Testis (tissue), 3 donors: Measurements from ENCODE around the gene SRPRA. TPM values are rescaled to one million over a fixed set of nuclear protein-coding genes. Genes with fewer than 3 reads are reported as not detected.
A peak's percentile ranks its signal among the peaks of the same experiment; 100 is the strongest.

Experiments used
- DNase-seq: peaks from one replicate; pipeline ENCODE4 v3.0.0-alpha.2; 2019
- H3K27ac ChIP-seq, 2 donors: fragments of 200-600 bp; sonication (generic); one replicate each; pipeline ENCODE4 v1.5.1; 2019
- H3K27me3 ChIP-seq: fragments of 200-600 bp; sonication (generic); one replicate; pipeline ENCODE4 v1.5.1; 2019
- H3K36me3 ChIP-seq: fragments of 200-600 bp; sonication (generic); one replicate; pipeline ENCODE4 v1.5.1; 2017; ENCODE audit warnings: low read depth; ENCODE audit errors: missing control alignments
- H3K4me1 ChIP-seq: fragments of 200-600 bp; sonication (generic); one replicate; pipeline ENCODE4 v1.5.1; 2019
- H3K4me3 ChIP-seq, 2 donors: fragments of 200-600 bp; sonication (generic); one replicate each; pipeline ENCODE4 v1.5.1; 2017 to 2019
- H3K9me3 ChIP-seq: fragments of 200-600 bp; sonication (generic); one replicate; pipeline ENCODE4 v1.5.1; 2017
- CTCF ChIP-seq, 3 experiments: fragments of 450-650 bp in 2 of 3; fragments of 200-600 bp in 1 of 3; sonication (generic) in 1 of 3; IDR thresholded peaks; one replicate each; pipeline ENCODE4 v1.5.1; 2016 to 2019; ENCODE audit warnings: antibody characterized with exemption in 3 of 3, mild to moderate bottlenecking in 2 of 3, moderate library complexity in 1 of 3
- POLR2A ChIP-seq: fragments of 450-650 bp; IDR thresholded peaks from one replicate; pipeline ENCODE4 v1.6.1; 2017; ENCODE audit warnings: antibody characterized with exemption, mild to moderate bottlenecking, moderate library complexity
- WGBS, 2 donors: methylation state at CpG; one replicate each; pipeline ENCODE4 v1.1.5; 2018; 5-methylcytosine and 5-hydroxymethylcytosine counted together
- intact Hi-C: fragments of 100-400 bp; cut with DNase I; formaldehyde crosslinking; loops from one replicate; pipeline ENCODE4 v1.15.1; 2023; ENCODE audit warnings: low total_unique reads
- polyA plus RNA-seq: library from polyadenylated mRNA; stranded (reverse); fragments of 350-450 nt; fragmentation: Illumina TruSeq; extraction: RNeasy Lipid Tissue Mini Kit (QIAGEN cat#74804); gene quantifications from one replicate; pipeline ENCODE4 v1.2.3, GENCODE V29; 2014; ENCODE audit warnings: low read depth, low replicate concordance; ENCODE audit not compliant: insufficient read depth
- small RNA-seq, 2 donors: library from RNA; depleted of rRNA; stranded (forward); fragments of <200 nt; gene quantifications; one replicate each; pipeline ENCODE3, GENCODE V24; 2016
- total RNA-seq, 2 donors: library from RNA; depleted of rRNA; stranded (reverse); fragments of >200 nt; gene quantifications; one replicate each; pipeline ENCODE4 v1.2.3, GENCODE V29; 2016

The SRPRA gene
- total and polyA plus RNA-seq, 3 donors from 2014 or later = 88.4 to 122 (median 105) TPM

GRCh38 chr11:126214441-126214840, 54.3 kb downstream of the SRPRA start:
- H3K36me3 ChIP-seq = no peaks in the 10 kb centered on the region
- no peak for TF ChIP-seq CTCF (IDR thresholded peaks at IDR 0.05)
- no peak for TF ChIP-seq POLR2A
- peak overlapping the region in 1 of 2 donors; percentile 67 for H3K27ac ChIP-seq
- 53 to 59% methylated on average over 2 of the region's 2 CpGs for WGBS, 2 donors
- H3K4me3 ChIP-seq = no peak overlapping the region
- no peaks in the 10 kb centered on the region for H3K27me3 ChIP-seq
- no peaks in the 10 kb centered on the region for H3K9me3 ChIP-seq
- intact Hi-C loops = no loop called here
- H3K4me1 ChIP-seq = peaks cover 35% of the 10 kb centered on the region
- no peak for DNase-seq

Small RNA genes lying within 50 kb of the gene (small RNA-seq; reads per million reads assigned to genes)
- gene RN7SL351P (0 reads per million in 2 donors), gene RNU4-86P (0 reads per million in 2 donors)

Other genes starting within 250 kb of the SRPRA start
- gene CDON, start 206.0 kb downstream of the SRPRA start, total RNA-seq = 10 to 100 TPM; 23.9 to 27.7 TPM
- gene CDON, start 206.0 kb downstream of the SRPRA start, polyA plus RNA-seq = 20.6 TPM
- gene RPUSD4, start 57.2 kb downstream of the SRPRA start, total RNA-seq = 10 to 100 TPM; 25.9 to 33.8 TPM
- gene RPUSD4, start 57.2 kb downstream of the SRPRA start, polyA plus RNA-seq = 27.5 TPM
- 10 to 100 TPM; 27.4 to 36.3 TPM for gene FAM118B, start 57.1 kb downstream of the SRPRA start, total RNA-seq
- 50.3 TPM for gene FAM118B, start 57.1 kb downstream of the SRPRA start, polyA plus RNA-seq
- gene FOXRED1, start 259 bp upstream of the SRPRA start, total RNA-seq = 10 to 100 TPM; 40.3 to 49.4 TPM
- 31.6 TPM for gene FOXRED1, start 259 bp upstream of the SRPRA start, polyA plus RNA-seq
- gene TIRAP, start 14.2 kb upstream of the SRPRA start, total RNA-seq = 1 to 10 TPM; 5.7 to 5.9 TPM
- gene TIRAP, start 14.2 kb upstream of the SRPRA start, polyA plus RNA-seq = 3.6 TPM
- 10 to 100 TPM; 16.9 to 20.9 TPM for gene DCPS, start 35.2 kb upstream of the SRPRA start, total RNA-seq
- 16.8 TPM for gene DCPS, start 35.2 kb upstream of the SRPRA start, polyA plus RNA-seq
- 100 to 1,000 TPM; 212 to 221 TPM for gene ST3GAL4, start 86.8 kb upstream of the SRPRA start, total RNA-seq
- gene ST3GAL4, start 86.8 kb upstream of the SRPRA start, polyA plus RNA-seq = 102 TPM